Suprapubic skin (tissue), 4 donors: ENCODE results near the gene PTPRM. TPM values are rescaled to one million over a fixed set of nuclear protein-coding genes. Genes with fewer than 3 reads are reported as not detected.

ENCODE experiments used
- DNase-seq, 2 donors: peaks; one replicate each; pipeline ENCODE4 v3.0.0-alpha.2; 2019; ENCODE audit warnings: low spot score in 2 of 2
- H3K27ac ChIP-seq: fragments of 200-600 bp; sonication (generic); one replicate; pipeline ENCODE4 v1.5.1; 2019
- H3K27me3 ChIP-seq: fragments of 200-600 bp; sonication (generic); one replicate; pipeline ENCODE4 v1.5.1; 2019
- H3K36me3 ChIP-seq: fragments of 200-600 bp; sonication (generic); one replicate; pipeline ENCODE4 v1.5.1; 2019
- H3K4me1 ChIP-seq: fragments of 200-600 bp; sonication (generic); one replicate; pipeline ENCODE4 v1.5.1; 2019
- H3K4me3 ChIP-seq: fragments of 200-600 bp; sonication (generic); one replicate; pipeline ENCODE4 v1.5.1; 2019; ENCODE audit warnings: mild to moderate bottlenecking
- H3K9me3 ChIP-seq: fragments of 200-600 bp; sonication (generic); one replicate; pipeline ENCODE4 v1.5.1; 2019
- CTCF ChIP-seq, 2 donors: fragments of 200-600 bp in 1 of 2; fragments of 450-650 bp in 1 of 2; sonication (generic) in 1 of 2; IDR thresholded peaks; one replicate each; pipeline ENCODE4 v1.5.1; 2016 to 2019; ENCODE audit warnings: antibody characterized with exemption in 2 of 2, mild to moderate bottlenecking in 1 of 2, moderate library complexity in 1 of 2
- EP300 ChIP-seq: sonication (generic); formaldehyde crosslinking; IDR thresholded peaks from one replicate; pipeline ENCODE4 v1.6.1; 2017; ENCODE audit warnings: antibody characterized with exemption
- POLR2A ChIP-seq, 2 donors: fragments of 450-650 bp; IDR thresholded peaks; one replicate each; pipeline ENCODE4 v1.6.1; 2017; ENCODE audit warnings: antibody characterized with exemption in 2 of 2, mild to moderate bottlenecking in 2 of 2, moderate library complexity in 2 of 2
- POLR2AphosphoS5 ChIP-seq, 3 donors: sonication (generic); formaldehyde crosslinking; IDR thresholded peaks; one replicate each; pipeline ENCODE4 v1.6.1; 2017; ENCODE audit warnings: antibody characterized with exemption in 3 of 3
- WGBS: methylation state at CpG from one replicate; pipeline ENCODE4 v1.1.5; 2018; 5-methylcytosine and 5-hydroxymethylcytosine counted together
- total RNA-seq, 4 donors: library from RNA; depleted of rRNA; stranded (reverse); fragments of >200 nt; gene quantifications; one replicate each; pipeline ENCODE4 v1.1.0, GENCODE V29; 2016

PTPRM gene
- total RNA-seq, 4 donors from 2014 or later, result 19.8 to 73.7 (median 40.0) TPM

- no peaks in the 10 kb centered on the region for H3K36me3 ChIP-seq
- DNase-seq, result no peak
- no peaks in the 10 kb centered on the region for H3K4me1 ChIP-seq
- WGBS, result 78% methylated on average over 8 of the region's 8 CpGs
- no peak overlapping the region for H3K4me3 ChIP-seq
- no peak overlapping the region for H3K27ac ChIP-seq
- H3K9me3 ChIP-seq, result no peaks in the 10 kb centered on the region
- TF ChIP-seq POLR2A (IDR thresholded peaks at IDR 0.05) (no peak), CTCF (IDR thresholded peaks at IDR 0.05) (no peak), POLR2AphosphoS5 (IDR thresholded peaks at IDR 0.05) (no peak), EP300 (no peak)
- no peaks in the 10 kb centered on the region for H3K27me3 ChIP-seq
Observed at GRCh38 chr18:8045884-8046281, 478.8 kb downstream of the PTPRM start.

GRCh38 chr18:8046441-8046840 is 479.3 kb downstream of the PTPRM start:
- DNase-seq, result no peak
- H3K27me3 ChIP-seq, result no peaks in the 10 kb centered on the region
- H3K4me1 ChIP-seq, result no peaks in the 10 kb centered on the region
- TF ChIP-seq EP300 (no peak), CTCF (IDR thresholded peaks at IDR 0.05) (no peak), POLR2AphosphoS5 (IDR thresholded peaks at IDR 0.05) (no peak)
- H3K9me3 ChIP-seq, result no peaks in the 10 kb centered on the region
- no peak overlapping the region for H3K27ac ChIP-seq
- no peaks in the 10 kb centered on the region for H3K36me3 ChIP-seq
- 83% methylated on average over 5 of the region's 5 CpGs for WGBS
- no peak overlapping the region for H3K4me3 ChIP-seq

- Histone ChIP-seq H3K27ac (no peak overlapping the region), H3K9me3 (no peaks in the 10 kb centered on the region), H3K4me1 (no peaks in the 10 kb centered on the region), H3K27me3 (no peaks in the 10 kb centered on the region), H3K36me3 (no peaks in the 10 kb centered on the region), H3K4me3 (no peak overlapping the region)
- no peak for DNase-seq
- 70% methylated on average over 2 of the region's 2 CpGs for WGBS
- no peak for TF ChIP-seq CTCF (IDR thresholded peaks at IDR 0.05)
- TF ChIP-seq EP300, result no peak
- TF ChIP-seq POLR2A (IDR thresholded peaks at IDR 0.05), result no peak
- no peak for TF ChIP-seq POLR2AphosphoS5 (IDR thresholded peaks at IDR 0.05)
Observed at GRCh38 chr18:8049147-8049546, 482.0 kb downstream of the PTPRM start.

- Histone ChIP-seq H3K27ac (no peak overlapping the region), H3K9me3 (no peaks in the 10 kb centered on the region), H3K4me3 (no peak overlapping the region), H3K36me3 (no peaks in the 10 kb centered on the region), H3K4me1 (no peaks in the 10 kb centered on the region), H3K27me3 (no peaks in the 10 kb centered on the region)
- 74% methylated on average over 5 of the region's 5 CpGs for WGBS
- TF ChIP-seq POLR2A (IDR thresholded peaks at IDR 0.05) (no peak), CTCF (IDR thresholded peaks at IDR 0.05) (no peak), EP300 (no peak), POLR2AphosphoS5 (IDR thresholded peaks at IDR 0.05) (no peak)
- no peak for DNase-seq
Observed at GRCh38 chr18:8050616-8051329, 483.7 kb downstream of the PTPRM start.

GRCh38 chr18:8051453-8051852 is 484.3 kb downstream of the PTPRM start:
- Histone ChIP-seq H3K4me3 (no peak overlapping the region), H3K36me3 (no peaks in the 10 kb centered on the region), H3K4me1 (no peaks in the 10 kb centered on the region), H3K27me3 (no peaks in the 10 kb centered on the region), H3K9me3 (no peaks in the 10 kb centered on the region), H3K27ac (no peak overlapping the region)
- DNase-seq, result no peak
- 67% methylated on average over 2 of the region's 2 CpGs for WGBS
- no peak for TF ChIP-seq CTCF (IDR thresholded peaks at IDR 0.05)
- TF ChIP-seq POLR2AphosphoS5 (IDR thresholded peaks at IDR 0.05), result no peak
- no peak for TF ChIP-seq POLR2A (IDR thresholded peaks at IDR 0.05)
- no peak for TF ChIP-seq EP300
